ENCODE data around the gene KDM4B. TPM values are rescaled to one million over a fixed set of nuclear protein-coding genes. Genes with fewer than 3 reads are reported as not detected.
A peak's percentile ranks its signal among the peaks of the same experiment; 100 is the strongest.

Gene KDM4B
- total and polyA plus RNA-seq, 7 donors, result 7.2 to 46.5 (median 21.4) TPM

DNA sequence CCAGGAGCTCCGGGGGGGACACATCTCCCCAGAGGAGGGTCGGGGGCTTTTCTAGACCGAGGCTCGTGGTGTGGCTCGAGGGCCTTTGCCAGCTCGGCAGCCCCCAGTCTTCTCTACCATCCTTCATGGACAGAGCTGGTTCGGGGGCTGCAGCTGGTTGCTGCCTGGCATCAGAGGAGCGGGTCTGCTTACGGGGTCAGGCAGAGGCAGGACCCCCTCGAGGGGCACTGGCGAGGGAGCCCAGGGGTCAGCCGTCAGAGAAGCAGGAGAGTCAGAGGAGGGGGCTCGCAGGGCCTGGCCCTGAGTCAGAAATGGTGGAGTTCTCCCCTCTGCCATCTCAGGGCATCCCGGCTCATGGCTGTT is 123.5 kb downstream of the KDM4B start:
- Histone ChIP-seq H3K4me3 (no peak overlapping the region), H3K36me3 (peaks cover 0 to 20% (median 5%) of the 10 kb centered on the region in 4 donors), H3K9me3 (no peaks in the 10 kb centered on the region), H3K4me1 (peaks cover 0 to 38% (median 29%) of the 10 kb centered on the region in 4 donors), H3K27ac (peak overlapping the region in 3 of 4 donors; percentile 74 to 84 (median 82)), H3K27me3 (no peaks in the 10 kb centered on the region)
- intact Hi-C loops (cut with DNase I), result loop anchor here (5.0 kb wide), 1 partner anchor 35 kb away; no protein-coding TSS in a partner anchor
- TF ChIP-seq POLR2A (IDR thresholded peaks at IDR 0.05) (no peak), POLR2AphosphoS5 (IDR thresholded peaks at IDR 0.05) (no peak), EP300 (IDR thresholded peaks at IDR 0.05) (no peak)
- TF ChIP-seq, protein P1, sequence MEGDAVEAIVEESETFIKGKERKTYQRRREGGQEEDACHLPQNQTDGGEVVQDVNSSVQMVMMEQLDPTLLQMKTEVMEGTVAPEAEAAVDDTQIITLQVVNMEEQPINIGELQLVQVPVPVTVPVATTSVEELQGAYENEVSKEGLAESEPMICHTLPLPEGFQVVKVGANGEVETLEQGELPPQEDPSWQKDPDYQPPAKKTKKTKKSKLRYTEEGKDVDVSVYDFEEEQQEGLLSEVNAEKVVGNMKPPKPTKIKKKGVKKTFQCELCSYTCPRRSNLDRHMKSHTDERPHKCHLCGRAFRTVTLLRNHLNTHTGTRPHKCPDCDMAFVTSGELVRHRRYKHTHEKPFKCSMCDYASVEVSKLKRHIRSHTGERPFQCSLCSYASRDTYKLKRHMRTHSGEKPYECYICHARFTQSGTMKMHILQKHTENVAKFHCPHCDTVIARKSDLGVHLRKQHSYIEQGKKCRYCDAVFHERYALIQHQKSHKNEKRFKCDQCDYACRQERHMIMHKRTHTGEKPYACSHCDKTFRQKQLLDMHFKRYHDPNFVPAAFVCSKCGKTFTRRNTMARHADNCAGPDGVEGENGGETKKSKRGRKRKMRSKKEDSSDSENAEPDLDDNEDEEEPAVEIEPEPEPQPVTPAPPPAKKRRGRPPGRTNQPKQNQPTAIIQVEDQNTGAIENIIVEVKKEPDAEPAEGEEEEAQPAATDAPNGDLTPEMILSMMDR (IDR thresholded peaks at IDR 0.05), result no peak
- WGBS, 2 donors, result 91 to 95% methylated on average over 14 of the region's 14 CpGs
- no peak for DNase-seq

DNA sequence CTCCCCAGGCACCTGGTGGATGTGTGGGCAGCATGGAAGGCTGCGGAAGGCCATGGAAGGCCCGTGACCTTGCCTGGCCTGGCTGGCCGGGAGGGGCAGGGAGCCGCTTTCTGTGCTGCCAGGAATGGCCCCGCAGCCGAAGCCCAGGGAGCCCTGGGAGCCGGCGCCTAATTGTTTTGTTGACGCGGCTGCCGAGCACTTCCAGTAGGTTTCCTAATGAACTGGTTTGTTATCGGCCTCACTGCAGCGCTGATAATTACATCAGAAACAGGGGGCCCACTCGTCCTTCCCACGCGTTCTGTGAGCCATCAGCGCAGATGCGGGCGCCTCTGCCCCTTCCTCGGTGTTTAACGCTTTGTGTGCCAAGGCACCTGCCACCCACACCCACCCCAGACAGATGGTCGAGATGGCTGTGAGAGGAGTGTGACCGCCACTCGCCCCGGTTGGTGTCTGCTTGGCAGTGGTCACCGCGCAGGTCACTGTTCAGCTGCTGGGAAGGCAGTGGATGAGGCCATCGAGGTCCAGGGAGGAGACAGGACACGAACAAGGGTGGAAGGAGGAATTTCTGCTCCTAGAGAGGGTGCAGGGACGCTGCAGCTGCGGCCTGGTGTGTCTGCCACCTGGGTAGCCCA is 124.5 kb downstream of the KDM4B start:
- 91 to 92% methylated on average over 31 of the region's 31 CpGs for WGBS, 2 donors
- intact Hi-C loops (cut with DNase I), result loop anchor here (5.0 kb wide), 1 partner anchor 34 kb away; no protein-coding TSS in a partner anchor
- TF ChIP-seq POLR2AphosphoS5 (IDR thresholded peaks at IDR 0.05) (no peak), EP300 (IDR thresholded peaks at IDR 0.05) (no peak), POLR2A (IDR thresholded peaks at IDR 0.05) (no peak)
- TF ChIP-seq, protein P1 (IDR thresholded peaks at IDR 0.05), result no peak
- Histone ChIP-seq H3K4me1 (peaks cover 0 to 38% (median 29%) of the 10 kb centered on the region in 4 donors), H3K9me3 (no peaks in the 10 kb centered on the region), H3K27me3 (no peaks in the 10 kb centered on the region), H3K36me3 (peaks cover 0 to 12% (median under 1%) of the 10 kb centered on the region in 4 donors), H3K4me3 (no peak overlapping the region), H3K27ac (peak overlapping the region in 2 of 4 donors; percentile 82 to 84)
- no peak for DNase-seq

DNA sequence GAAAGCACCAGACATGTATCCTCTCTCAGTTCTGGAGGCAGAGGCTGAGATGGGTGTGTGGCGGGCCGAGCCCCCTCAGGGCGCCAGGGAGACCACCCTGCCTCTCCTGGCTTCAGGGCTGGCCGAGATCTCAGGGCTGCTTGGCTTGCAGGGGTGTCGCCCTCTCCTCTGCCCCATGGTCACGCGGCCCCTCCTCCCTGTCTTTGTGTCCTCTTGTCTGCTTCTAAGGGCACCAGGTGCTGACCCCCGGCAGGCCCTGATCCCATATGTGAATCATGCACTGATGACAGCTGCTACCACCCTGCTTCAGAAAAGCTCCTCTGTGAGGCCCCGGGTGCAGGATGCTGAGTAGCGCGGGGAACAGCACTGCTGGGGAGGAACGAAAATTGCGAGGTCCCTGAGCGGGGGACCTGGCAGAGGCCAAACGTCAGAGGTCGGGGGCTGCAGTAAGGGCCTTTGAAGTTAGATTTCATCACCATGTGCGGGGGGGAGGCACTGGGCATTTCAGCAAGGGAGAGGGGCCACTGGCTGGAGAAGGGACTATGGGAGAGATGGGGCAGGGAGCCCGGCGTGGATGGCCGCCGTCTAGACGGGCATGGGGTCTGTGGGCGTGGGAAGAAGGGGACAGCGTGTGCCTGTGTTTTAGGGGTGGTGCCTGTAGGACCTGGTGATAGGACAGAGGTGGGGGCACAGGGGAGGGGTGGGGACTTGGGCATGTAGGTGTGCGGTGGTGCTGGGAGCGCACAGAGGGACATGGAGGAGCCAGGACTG is 125.2 kb downstream of the KDM4B start:
- intact Hi-C loops (cut with DNase I), result loop anchor here (5.0 kb wide), 1 partner anchor 33 kb away; no protein-coding TSS in a partner anchor
- peaks cover 0 to 12% (median 4%) of the 10 kb centered on the region in 4 donors for H3K36me3 ChIP-seq

DNA sequence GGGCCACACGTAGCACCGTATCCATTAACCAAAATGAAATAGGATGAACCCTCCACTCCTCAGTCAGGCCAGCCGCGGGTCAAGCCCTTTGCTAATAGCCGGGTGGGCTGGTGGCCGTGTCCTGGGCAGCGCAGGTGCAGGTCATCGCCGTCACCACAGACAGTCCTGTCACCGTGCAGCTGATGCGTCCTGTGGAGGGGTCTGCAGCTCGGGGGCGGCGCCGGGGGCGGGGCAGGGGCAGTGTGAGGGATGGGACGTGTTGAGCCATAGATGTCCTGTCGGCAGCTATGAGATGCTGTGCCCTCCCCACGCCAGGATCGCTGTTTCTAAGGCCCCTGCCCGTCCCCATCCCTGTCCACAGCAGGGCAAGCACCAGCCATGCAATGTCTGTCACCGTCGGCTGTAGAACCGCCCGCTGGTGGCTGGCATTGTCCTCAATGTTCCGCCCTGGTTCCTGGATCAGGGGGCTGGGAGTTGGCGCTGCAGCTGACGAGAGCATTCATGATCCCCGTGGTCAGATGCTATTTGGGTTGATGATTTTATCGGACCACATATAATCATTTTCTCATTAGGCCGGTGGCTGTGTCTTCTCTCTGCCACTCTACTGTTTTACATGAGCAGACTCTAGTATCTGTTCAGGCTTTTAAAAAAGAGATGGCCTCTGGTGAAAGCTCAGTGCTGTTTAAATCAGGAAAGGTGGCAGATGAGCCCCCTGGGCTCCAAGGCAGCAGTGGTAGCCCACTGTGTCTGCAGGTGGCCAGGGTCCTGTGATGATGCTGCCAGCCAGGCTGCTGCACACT is 126.1 kb downstream of the KDM4B start:
- Histone ChIP-seq H3K36me3 (peaks cover 0 to 20% (median 8%) of the 10 kb centered on the region in 4 donors), H3K4me1 (peaks cover 0 to 34% (median 26%) of the 10 kb centered on the region in 4 donors), H3K27ac (no peak overlapping the region), H3K27me3 (no peaks in the 10 kb centered on the region), H3K4me3 (no peak overlapping the region), H3K9me3 (peaks cover 5 to 13% (median 6%) of the 10 kb centered on the region in 4 donors)
- intact Hi-C loops (cut with DNase I), result loop anchor here (5.0 kb wide), 1 partner anchor 32 kb away; no protein-coding TSS in a partner anchor
- no peak for DNase-seq
- no peak for TF ChIP-seq EP300 (IDR thresholded peaks at IDR 0.05)
- TF ChIP-seq, protein P1 (IDR thresholded peaks at IDR 0.05), result no peak
- no peak for TF ChIP-seq POLR2A (IDR thresholded peaks at IDR 0.05)
- no peak for TF ChIP-seq POLR2AphosphoS5 (IDR thresholded peaks at IDR 0.05)
- 96% methylated on average over 31 of the region's 31 CpGs for WGBS, 2 donors

More for the DNA sequence above, 125.2 kb downstream of the KDM4B start:
- H3K27ac ChIP-seq, result no peak overlapping the region
- no peaks in the 10 kb centered on the region for H3K27me3 ChIP-seq
- TF ChIP-seq POLR2AphosphoS5 (IDR thresholded peaks at IDR 0.05), result no peak
- no peak for TF ChIP-seq POLR2A (IDR thresholded peaks at IDR 0.05)
- TF ChIP-seq EP300 (IDR thresholded peaks at IDR 0.05), result no peak
- TF ChIP-seq, protein P1 (IDR thresholded peaks at IDR 0.05), result no peak
- no peak for DNase-seq
- no peak overlapping the region for H3K4me3 ChIP-seq
- H3K4me1 ChIP-seq, result peaks cover 0 to 38% (median 29%) of the 10 kb centered on the region in 4 donors
- peaks cover 0 to 5% (median 0%) of the 10 kb centered on the region in 4 donors for H3K9me3 ChIP-seq
- 95 to 96% methylated on average over 26 of the region's 26 CpGs for WGBS, 2 donors
